Stimulated activated CD4-positive, alpha-beta T cell treated with anti-CD3 and anti-CD28 coated beads, Interleukin-15, amount 100 ng/mL, for 1 hour (primary cell): ENCODE data around the gene PLA2G4E.

ENCODE experiments used
- DNase-seq, 2 donors: peaks; one replicate each; pipeline ENCODE4 v3.0.0-alpha.2; 2020; ENCODE audit warnings: low read depth in 1 of 2, low spot score in 1 of 2

The PLA2G4E gene

GRCh38 chr15:41939986-41940385, 80.9 kb downstream of the PLA2G4E start:
- DNase-seq, result no peak

DNA sequence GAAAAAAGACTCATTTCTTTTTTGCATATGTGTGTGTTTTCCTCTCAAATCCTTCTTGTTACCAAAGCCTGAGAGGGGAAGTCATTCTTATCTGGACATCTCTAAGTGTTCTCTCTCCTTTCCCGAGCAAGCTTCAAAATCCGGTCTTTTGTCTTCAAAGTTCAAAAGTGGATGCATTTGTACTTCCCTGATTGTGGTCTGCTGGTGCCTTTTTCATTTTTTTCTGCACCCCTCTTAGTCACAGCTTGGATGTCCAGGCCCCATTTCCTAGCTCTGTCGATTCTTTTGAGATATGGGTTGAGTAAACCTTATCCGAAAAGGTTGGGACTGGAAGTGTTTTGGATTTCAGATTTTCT, 83.3 kb downstream of the PLA2G4E start:
- no peak for DNase-seq

DNA sequence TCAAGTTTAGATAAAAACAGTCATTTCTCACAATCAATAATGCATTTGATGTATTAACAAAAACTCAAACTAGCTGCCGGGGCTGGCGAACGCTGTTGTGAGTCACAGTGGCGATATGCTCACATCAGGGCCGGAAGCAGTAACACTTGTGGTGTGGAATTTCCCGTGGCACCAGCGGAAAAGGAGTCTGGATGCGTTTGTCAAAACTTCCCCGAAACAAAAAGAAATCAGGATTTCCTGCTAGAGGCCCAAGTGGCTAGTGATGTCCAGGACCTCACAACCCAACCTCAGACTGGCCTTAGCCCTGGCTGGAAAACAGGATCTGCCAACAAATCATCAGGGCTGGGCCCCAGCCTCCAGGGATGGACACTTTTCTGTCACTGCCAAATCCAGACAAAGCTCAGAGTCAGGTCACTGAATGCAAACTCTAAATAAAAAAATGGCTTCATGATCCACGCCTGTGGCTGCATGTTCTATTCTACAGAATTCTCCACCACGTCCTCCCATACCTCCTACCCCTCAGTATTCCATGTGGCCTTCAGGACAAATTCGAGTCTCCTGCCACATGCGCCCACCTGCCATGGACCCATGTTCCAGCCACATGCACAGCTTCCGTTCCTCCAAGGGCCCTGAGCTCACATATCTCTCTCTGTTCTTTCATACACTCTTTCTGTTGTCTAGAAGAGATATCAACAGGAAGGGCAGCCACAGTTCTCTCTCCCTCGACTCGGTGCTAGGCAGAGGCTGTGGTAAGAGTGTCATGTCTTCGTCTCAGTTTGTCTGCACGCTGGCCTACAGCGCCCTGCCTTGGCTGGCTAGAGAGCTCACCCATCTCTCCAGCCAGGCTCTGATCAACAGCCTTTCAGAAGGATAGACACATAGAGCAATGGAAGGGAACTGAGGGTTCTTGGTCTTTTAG, 83.9 kb downstream of the PLA2G4E start:
- DNase-seq, result peak; percentile 61 to 63

DNA sequence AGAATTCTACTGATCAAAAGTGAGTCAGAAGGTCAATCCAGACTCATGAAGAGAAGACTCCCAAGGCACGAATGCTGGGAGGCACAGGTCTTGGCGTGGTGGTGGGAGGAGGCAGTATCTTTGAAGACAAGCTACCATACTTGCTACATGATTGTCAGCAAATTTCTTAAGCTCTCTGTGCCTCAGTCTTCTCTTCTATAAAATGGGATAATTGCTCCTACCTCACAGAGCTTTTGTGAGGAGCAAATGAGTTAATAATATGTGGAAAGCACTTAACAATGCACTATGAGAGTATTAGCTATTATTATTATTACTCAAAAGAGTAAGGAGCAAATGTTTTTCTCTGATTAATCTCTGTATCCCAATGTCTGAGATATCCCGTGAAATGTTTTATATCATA, 84.7 kb downstream of the PLA2G4E start:
- DNase-seq, result no peak

DNA sequence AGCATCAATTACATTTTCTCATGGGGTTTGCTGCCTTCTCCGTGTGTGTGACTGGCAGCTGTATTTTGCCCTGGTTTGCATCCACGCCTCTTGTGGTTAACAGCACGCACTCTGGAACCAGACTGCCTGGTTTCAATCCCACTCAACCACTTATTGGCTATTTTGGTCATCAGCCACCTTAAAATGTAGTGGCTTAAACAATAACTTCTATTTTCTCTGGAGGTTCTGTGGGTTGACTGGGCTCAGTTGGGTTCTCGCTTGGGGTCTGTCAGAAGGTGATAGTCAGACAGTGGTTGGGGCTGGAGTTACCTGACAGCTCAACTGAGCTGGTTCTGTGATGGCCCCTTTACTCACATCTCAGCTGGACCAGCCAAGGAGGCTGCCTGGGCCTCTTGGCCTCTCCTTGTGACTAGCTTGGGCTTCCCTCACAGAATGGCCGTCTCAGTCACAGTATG, 85.2 kb downstream of the PLA2G4E start:
- DNase-seq, result no peak

GRCh38 chr15:41934843-41935242, 86.0 kb downstream of the PLA2G4E start:
- DNase-seq, result peak; percentile 44 to 62

- no peak for DNase-seq
Observed at GRCh38 chr15:41933771-41934170, 87.1 kb downstream of the PLA2G4E start.

- DNase-seq, result no peak
Observed at GRCh38 chr15:41933326-41933725, 87.5 kb downstream of the PLA2G4E start.

DNA sequence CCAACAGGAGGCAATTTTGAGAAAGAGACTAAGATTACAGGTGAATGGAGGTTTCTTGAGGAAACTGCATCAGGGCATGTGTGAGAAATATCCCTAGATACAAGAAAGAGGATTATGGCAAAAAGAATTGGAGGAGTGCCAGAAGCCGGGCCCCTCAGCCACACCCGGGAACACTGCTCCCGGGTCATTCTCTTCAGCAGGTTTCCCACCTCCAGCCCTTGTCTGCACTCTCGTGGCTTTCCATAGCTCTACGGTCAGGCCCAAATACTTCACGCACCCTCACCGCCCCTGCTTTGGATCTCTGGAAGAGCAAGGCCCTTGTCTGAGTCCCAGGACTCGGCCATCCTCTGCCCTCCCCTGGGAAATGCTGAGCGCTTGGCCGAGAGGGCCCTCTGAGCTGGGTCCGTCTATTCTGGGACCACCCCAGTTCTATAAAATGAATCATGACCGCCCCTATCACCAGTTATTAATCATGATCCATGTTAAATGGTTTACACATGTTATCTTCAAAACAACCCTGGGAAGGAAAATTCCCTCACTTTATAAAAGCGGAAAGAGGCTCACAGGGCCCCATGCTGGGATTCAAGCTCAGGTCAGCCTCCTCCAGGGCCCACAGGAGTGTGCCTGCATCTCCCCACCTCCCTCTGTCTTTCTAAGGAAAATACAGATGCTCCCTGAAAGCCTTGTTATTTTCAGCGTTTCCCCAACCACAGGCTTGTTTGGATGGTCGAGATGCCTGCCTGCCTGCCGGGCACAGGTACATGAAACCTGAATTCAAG, 88.1 kb downstream of the PLA2G4E start:
- DNase-seq, result no peak

DNA sequence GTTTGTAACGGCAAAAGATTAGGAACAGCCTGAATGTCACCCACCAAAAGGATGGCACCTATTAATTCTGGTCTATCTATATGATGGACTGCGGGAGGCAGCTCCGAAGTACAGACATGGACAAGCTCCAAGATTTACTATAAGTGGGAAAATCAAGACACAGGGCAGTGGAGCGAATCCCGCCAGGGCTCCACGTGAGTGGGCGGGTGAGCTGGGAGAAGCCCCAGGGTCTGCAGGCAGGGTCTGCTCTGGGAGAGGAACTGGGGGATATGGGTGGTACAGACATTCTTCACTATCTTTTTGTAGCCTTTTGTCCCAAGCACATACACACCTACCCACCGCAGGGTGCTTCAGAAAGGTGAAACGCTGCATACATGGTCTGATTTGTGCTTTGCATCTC, 88.7 kb downstream of the PLA2G4E start:
- no peak for DNase-seq
